ENCODE results near the gene TMEM74B.

TMEM74B gene

GRCh38 chr20:1199212-1199873, 14.6 kb upstream of the TMEM74B start:
- TF ChIP-seq ZFHX2 (tag by site-specific recombination; conservative IDR thresholded peaks at IDR 0.05): no peak
- no peak for TF ChIP-seq MYNN (tag by site-specific recombination; IDR thresholded peaks at IDR 0.05; ENCODE audit: borderline replicate concordance)
- no peak for TF ChIP-seq SP3 (tag by site-specific recombination; IDR thresholded peaks at IDR 0.05)
- TF ChIP-seq ZNF10 (tag by site-specific recombination; IDR thresholded peaks at IDR 0.05): no peak
- TF ChIP-seq ZNF138 (tag by site-specific recombination; IDR thresholded peaks at IDR 0.05; ENCODE audit: borderline replicate concordance): no peak
- no peak for TF ChIP-seq ZNF426 (tag by site-specific recombination; IDR thresholded peaks at IDR 0.05)
- no peak for TF ChIP-seq ZNF473 (tag by site-specific recombination; IDR thresholded peaks at IDR 0.05)
- no peak for TF ChIP-seq ZNF843 (tag by site-specific recombination; IDR thresholded peaks at IDR 0.05)
- no peak for TF ChIP-seq ZNF792 (tag by site-specific recombination; IDR thresholded peaks at IDR 0.05)
- TF ChIP-seq ZNF658 (tag by site-specific recombination; IDR thresholded peaks at IDR 0.05): no peak
- TF ChIP-seq PRDM1 (tag by site-specific recombination; IDR thresholded peaks at IDR 0.05): no peak
- no peak for TF ChIP-seq ZBTB48 (tag by site-specific recombination; IDR thresholded peaks at IDR 0.05)
- TF ChIP-seq ZFP41 (tag by site-specific recombination; IDR thresholded peaks at IDR 0.05; ENCODE audit: borderline replicate concordance): no peak
- no peak for TF ChIP-seq ZNF768 (tag by site-specific recombination; IDR thresholded peaks at IDR 0.05)
- TF ChIP-seq GFI1B (tag by site-specific recombination; IDR thresholded peaks at IDR 0.05): no peak
- CTCF ChIA-PET: interaction anchor here (1.1 to 1.8 kb wide), 2 partner anchors 13 to 304 kb away, joined by 3 to 4 read pairs; no protein-coding TSS in a partner anchor
- Histone ChIP-seq H3K4me1 (ENCODE audit: control insufficient read depth, insufficient read depth, low read length) (no peaks in the 10 kb centered on the region), H3K9me3 (ENCODE audit: control insufficient read depth, insufficient read depth, low read depth, low read length) (no peaks in the 10 kb centered on the region), H3K27ac (ENCODE audit: extremely low read depth, low read depth, low read length) (no peak overlapping the region), H3K36me3 (ENCODE audit: control insufficient read depth in 2 of 2, insufficient read depth in 1 of 2, low read length in 2 of 2) (no peaks in the 10 kb centered on the region), H3K4me3 (ENCODE audit: low read depth, low read length) (no peak overlapping the region)
- POLR2A ChIA-PET: no interaction called here

- TF ChIP-seq ZNF837 (tag by site-specific recombination; IDR thresholded peaks at IDR 0.05) (no peak), ZNF138 (tag by site-specific recombination; IDR thresholded peaks at IDR 0.05; ENCODE audit: borderline replicate concordance) (no peak), ZNF114 (tag by site-specific recombination; IDR thresholded peaks at IDR 0.05) (no peak), ZFP3 (tag by site-specific recombination; IDR thresholded peaks at IDR 0.05; ENCODE audit: low read depth) (no peak), ZNF292 (tag by site-specific recombination; IDR thresholded peaks at IDR 0.05; ENCODE audit: borderline replicate concordance, low read depth) (no peak), ZNF48 (tag by site-specific recombination; IDR thresholded peaks at IDR 0.05) (no peak), KLF7 (tag by site-specific recombination; IDR thresholded peaks at IDR 0.05; ENCODE audit: borderline replicate concordance) (no peak), ZBTB20 (tag by site-specific recombination; IDR thresholded peaks at IDR 0.05) (no peak), ZBTB49 (tag by site-specific recombination; IDR thresholded peaks at IDR 0.05; ENCODE audit: low read depth) (no peak)
- no peak overlapping the region for H3K4me3 ChIP-seq (ENCODE audit: low read depth, low read length)
- H3K36me3 ChIP-seq (ENCODE audit: control insufficient read depth in 2 of 2, insufficient read depth in 1 of 2, low read length in 2 of 2): no peaks in the 10 kb centered on the region
- H3K4me1 ChIP-seq (ENCODE audit: control insufficient read depth, insufficient read depth, low read length): no peaks in the 10 kb centered on the region
- ChIA-PET CTCF (interaction anchor here (1.1 kb wide), 1 partner anchor 14 kb away, joined by 3 read pairs; no protein-coding TSS in a partner anchor), POLR2A (no interaction called here)
- no peak overlapping the region for H3K27ac ChIP-seq (ENCODE audit: extremely low read depth, low read depth, low read length)
- no peaks in the 10 kb centered on the region for H3K9me3 ChIP-seq (ENCODE audit: control insufficient read depth, insufficient read depth, low read depth, low read length)
Observed at GRCh38 chr20:1198751-1199150, 14.0 kb upstream of the TMEM74B start.
